SU-DHL-6 (cell line): ENCODE results near the gene HK3.

ENCODE experiments used
- EZH2phosphoT487 ChIP-seq: fragments of 200-600 bp; sonication (generic), shearing (Covaris generic); conservative IDR thresholded peaks from 2 replicates; pipeline ENCODE4 v1.6.1; 2018; ENCODE audit warnings: mild to moderate bottlenecking, antibody characterized with exemption, low read length, moderate library complexity, mixed read lengths
- TF ChIP-seq, protein P1 (sequence below): fragments of 200-600 bp; sonication (generic); IDR thresholded peaks from one replicate; pipeline ENCODE4 v1.5.1; 2017; ENCODE audit warnings: antibody characterized with exemption, mild to moderate bottlenecking, low read length, moderate library complexity; ENCODE audit not compliant: insufficient read depth, poor library complexity, severe bottlenecking

GRCh38 chr5:176869501-176870109 is 29.5 kb downstream of the HK3 start:
- TF ChIP-seq, protein P1, sequence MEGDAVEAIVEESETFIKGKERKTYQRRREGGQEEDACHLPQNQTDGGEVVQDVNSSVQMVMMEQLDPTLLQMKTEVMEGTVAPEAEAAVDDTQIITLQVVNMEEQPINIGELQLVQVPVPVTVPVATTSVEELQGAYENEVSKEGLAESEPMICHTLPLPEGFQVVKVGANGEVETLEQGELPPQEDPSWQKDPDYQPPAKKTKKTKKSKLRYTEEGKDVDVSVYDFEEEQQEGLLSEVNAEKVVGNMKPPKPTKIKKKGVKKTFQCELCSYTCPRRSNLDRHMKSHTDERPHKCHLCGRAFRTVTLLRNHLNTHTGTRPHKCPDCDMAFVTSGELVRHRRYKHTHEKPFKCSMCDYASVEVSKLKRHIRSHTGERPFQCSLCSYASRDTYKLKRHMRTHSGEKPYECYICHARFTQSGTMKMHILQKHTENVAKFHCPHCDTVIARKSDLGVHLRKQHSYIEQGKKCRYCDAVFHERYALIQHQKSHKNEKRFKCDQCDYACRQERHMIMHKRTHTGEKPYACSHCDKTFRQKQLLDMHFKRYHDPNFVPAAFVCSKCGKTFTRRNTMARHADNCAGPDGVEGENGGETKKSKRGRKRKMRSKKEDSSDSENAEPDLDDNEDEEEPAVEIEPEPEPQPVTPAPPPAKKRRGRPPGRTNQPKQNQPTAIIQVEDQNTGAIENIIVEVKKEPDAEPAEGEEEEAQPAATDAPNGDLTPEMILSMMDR, result no peak
- TF ChIP-seq EZH2phosphoT487, result no peak
